ENCODE measurements around the gene MVB12B. TPM values are rescaled to one million over a fixed set of nuclear protein-coding genes. Genes with fewer than 3 reads are reported as not detected.
A peak's percentile ranks its signal among the peaks of the same experiment; 100 is the strongest.

The MVB12B gene
- total RNA-seq, 1 donor from 2014 or later, result 0.26 TPM

- peak; percentile 32 for FAIRE-seq
These were observed 204.5 kb downstream of the MVB12B start for GRCh38 chr9:126531035-126531571.

GRCh38 chr9:126531591-126531990 lies 205.0 kb downstream of the MVB12B start:
- FAIRE-seq (no peak), DNase-seq (ENCODE audit: low read depth) (no peak)
- H3K36me3 ChIP-seq (ENCODE audit: control insufficient read depth, insufficient read depth, low read length), result no peaks in the 10 kb centered on the region
- no peak overlapping the region for H3K4me3 ChIP-seq (ENCODE audit: low read depth, low read length)
- TF ChIP-seq, protein P1, sequence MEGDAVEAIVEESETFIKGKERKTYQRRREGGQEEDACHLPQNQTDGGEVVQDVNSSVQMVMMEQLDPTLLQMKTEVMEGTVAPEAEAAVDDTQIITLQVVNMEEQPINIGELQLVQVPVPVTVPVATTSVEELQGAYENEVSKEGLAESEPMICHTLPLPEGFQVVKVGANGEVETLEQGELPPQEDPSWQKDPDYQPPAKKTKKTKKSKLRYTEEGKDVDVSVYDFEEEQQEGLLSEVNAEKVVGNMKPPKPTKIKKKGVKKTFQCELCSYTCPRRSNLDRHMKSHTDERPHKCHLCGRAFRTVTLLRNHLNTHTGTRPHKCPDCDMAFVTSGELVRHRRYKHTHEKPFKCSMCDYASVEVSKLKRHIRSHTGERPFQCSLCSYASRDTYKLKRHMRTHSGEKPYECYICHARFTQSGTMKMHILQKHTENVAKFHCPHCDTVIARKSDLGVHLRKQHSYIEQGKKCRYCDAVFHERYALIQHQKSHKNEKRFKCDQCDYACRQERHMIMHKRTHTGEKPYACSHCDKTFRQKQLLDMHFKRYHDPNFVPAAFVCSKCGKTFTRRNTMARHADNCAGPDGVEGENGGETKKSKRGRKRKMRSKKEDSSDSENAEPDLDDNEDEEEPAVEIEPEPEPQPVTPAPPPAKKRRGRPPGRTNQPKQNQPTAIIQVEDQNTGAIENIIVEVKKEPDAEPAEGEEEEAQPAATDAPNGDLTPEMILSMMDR (IDR thresholded peaks at IDR 0.05; ENCODE audit: insufficient read depth, low read length, severe bottlenecking), result no peak
- peaks cover 18% of the 10 kb centered on the region for H3K27me3 ChIP-seq (ENCODE audit: control insufficient read depth, insufficient read depth, low read length)

More at GRCh38 chr9:126531035-126531571, 204.5 kb downstream of the MVB12B start:
- Histone ChIP-seq H3K4me3 (ENCODE audit: low read depth, low read length) (no peak overlapping the region), H3K36me3 (ENCODE audit: control insufficient read depth, insufficient read depth, low read length) (no peaks in the 10 kb centered on the region), H3K27me3 (ENCODE audit: control insufficient read depth, insufficient read depth, low read length) (peaks cover 17% of the 10 kb centered on the region)
- TF ChIP-seq, protein P1 (IDR thresholded peaks at IDR 0.05; ENCODE audit: insufficient read depth, low read length, severe bottlenecking), result no peak
- DNase-seq (ENCODE audit: low read depth), result no peak

GRCh38 chr9:126532019-126532462 lies 205.4 kb downstream of the MVB12B start:
- H3K27me3 ChIP-seq (ENCODE audit: control insufficient read depth, insufficient read depth, low read length), result peaks cover 16% of the 10 kb centered on the region
- DNase-seq (ENCODE audit: low read depth) (no peak), FAIRE-seq (no peak)

GRCh38 chr9:126532489-126532888 lies 205.9 kb downstream of the MVB12B start:
- Histone ChIP-seq H3K4me3 (ENCODE audit: low read depth, low read length) (no peak overlapping the region), H3K27me3 (ENCODE audit: control insufficient read depth, insufficient read depth, low read length) (peaks cover 13% of the 10 kb centered on the region), H3K36me3 (ENCODE audit: control insufficient read depth, insufficient read depth, low read length) (no peaks in the 10 kb centered on the region)
- TF ChIP-seq, protein P1 (IDR thresholded peaks at IDR 0.05; ENCODE audit: insufficient read depth, low read length, severe bottlenecking), result no peak
- no peak for DNase-seq (ENCODE audit: low read depth)
- no peak for FAIRE-seq

More at GRCh38 chr9:126532019-126532462, 205.4 kb downstream of the MVB12B start:
- no peak overlapping the region for H3K4me3 ChIP-seq (ENCODE audit: low read depth, low read length)
- H3K36me3 ChIP-seq (ENCODE audit: control insufficient read depth, insufficient read depth, low read length), result no peaks in the 10 kb centered on the region
- TF ChIP-seq, protein P1 (IDR thresholded peaks at IDR 0.05; ENCODE audit: insufficient read depth, low read length, severe bottlenecking), result no peak

DNA sequence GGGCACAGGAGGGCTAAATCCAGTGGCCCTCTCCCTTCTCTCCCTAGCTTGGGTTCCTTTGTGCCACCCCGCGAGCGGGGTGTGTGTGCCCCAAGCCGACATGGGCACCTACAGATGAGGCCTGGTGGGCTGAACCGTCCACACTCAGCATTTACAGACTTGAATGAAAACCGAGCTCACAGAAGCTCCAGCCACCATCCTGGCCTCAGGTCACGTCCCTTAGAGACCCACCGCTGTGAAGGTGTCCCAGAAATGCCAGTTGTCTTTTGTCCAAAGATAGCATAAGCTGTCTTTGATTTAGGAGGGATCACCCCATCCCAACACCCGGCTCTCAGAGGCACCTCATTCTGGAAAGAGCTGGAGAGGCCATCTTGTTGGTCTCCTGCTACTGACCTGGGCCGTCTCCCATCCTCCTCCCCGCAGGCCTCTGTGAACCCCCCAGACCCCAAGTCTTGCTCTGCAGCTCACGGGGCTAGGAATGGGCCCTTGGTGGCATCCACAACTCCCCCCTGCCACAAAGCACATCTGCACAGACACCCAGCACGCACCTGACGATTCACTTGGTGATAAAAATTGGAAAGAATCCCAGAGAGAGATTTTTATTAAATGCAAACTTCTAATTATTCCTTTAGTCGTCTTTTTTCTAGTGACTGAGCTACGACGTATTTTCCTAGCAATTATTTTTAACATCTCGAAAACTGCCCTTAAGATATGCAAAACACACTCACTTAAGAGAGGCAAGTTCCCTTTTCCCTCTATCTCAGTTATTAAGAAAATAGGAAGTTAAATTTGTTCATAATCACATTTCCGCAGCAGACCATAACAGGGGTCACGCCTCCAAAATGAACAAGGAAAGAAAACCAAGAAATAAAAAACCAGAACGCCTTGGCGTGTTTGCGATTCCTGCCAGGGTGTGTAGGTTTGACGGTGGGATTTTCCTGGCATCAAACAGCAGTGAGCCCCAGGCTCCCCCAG lies 206.6 kb downstream of the MVB12B start:
- Histone ChIP-seq H3K36me3 (ENCODE audit: control insufficient read depth, insufficient read depth, low read length) (no peaks in the 10 kb centered on the region), H3K4me3 (ENCODE audit: low read depth, low read length) (no peak overlapping the region), H3K27me3 (ENCODE audit: control insufficient read depth, insufficient read depth, low read length) (peaks cover 13% of the 10 kb centered on the region)
- FAIRE-seq (no peak), DNase-seq (ENCODE audit: low read depth) (no peak)
- TF ChIP-seq, protein P1 (IDR thresholded peaks at IDR 0.05; ENCODE audit: insufficient read depth, low read length, severe bottlenecking), result no peak

Data from bronchial epithelial cell (primary cell).